GM04503 (cell line): Measurements from ENCODE around the gene SUFU.
"Not testable (repeated sequence)": the region's sequence is repeated elsewhere in the genome, so short reads cannot be mapped to it uniquely, and the experiment has no call there.

Experiments used
- DNase-seq: peaks from one replicate; pipeline ENCODE4 v3.0.0-alpha.2; 2012; ENCODE audit warnings: low read depth

The SUFU gene

GRCh38 chr10:102652170-102652916 is 148.6 kb downstream of the SUFU start:
- no peak for DNase-seq

GRCh38 chr10:102653060-102653459 is 149.3 kb downstream of the SUFU start:
- DNase-seq: no peak

GRCh38 chr10:102654566-102654965 is 150.8 kb downstream of the SUFU start:
- DNase-seq: no peak

- no peak for DNase-seq
These were observed 151.2 kb downstream of the SUFU start for GRCh38 chr10:102654969-102655368.

GRCh38 chr10:102656026-102656425 is 152.3 kb downstream of the SUFU start:
- DNase-seq: no peak

GRCh38 chr10:102656791-102657371 is 153.1 kb downstream of the SUFU start:
- DNase-seq: no peak

GRCh38 chr10:102657451-102657850 is 153.7 kb downstream of the SUFU start:
- DNase-seq: no peak

GRCh38 chr10:102657984-102658724 is 154.4 kb downstream of the SUFU start:
- DNase-seq: no peak

GRCh38 chr10:102658802-102659201 is 155.0 kb downstream of the SUFU start:
- no peak for DNase-seq

- DNase-seq: no peak
These were observed 157.3 kb downstream of the SUFU start for GRCh38 chr10:102660888-102661657.

- no peak for DNase-seq
These were observed 157.9 kb downstream of the SUFU start for GRCh38 chr10:102661658-102662028.

GRCh38 chr10:102665904-102666509 is 162.2 kb downstream of the SUFU start:
- DNase-seq: no peak

- DNase-seq: not testable (repeated sequence)
These were observed 163.6 kb downstream of the SUFU start for GRCh38 chr10:102667411-102667810.

GRCh38 chr10:102668326-102669107 is 164.7 kb downstream of the SUFU start:
- DNase-seq: no peak

- no peak for DNase-seq
These were observed 165.7 kb downstream of the SUFU start for GRCh38 chr10:102669206-102670064.

GRCh38 chr10:102670065-102670670 is 166.4 kb downstream of the SUFU start:
- DNase-seq: no peak

GRCh38 chr10:102670871-102671434 is 167.2 kb downstream of the SUFU start:
- no peak for DNase-seq

- no peak for DNase-seq
These were observed 169.6 kb downstream of the SUFU start for GRCh38 chr10:102673236-102673818.
